Fibroblast of gingiva (primary cell): ENCODE data around the gene LDLR.
A peak's percentile ranks its signal among the peaks of the same experiment; 100 is the strongest.

Experiments used
- DNase-seq: peaks from one replicate; pipeline ENCODE4 v3.0.0-alpha.2; 2011; ENCODE audit warnings: low read depth

LDLR gene

GRCh38 chr19:11089254-11090013, at the start of gene LDLR:
LDLR (plus strand) TSS chr19:11089463; CDS start chr19:11089549, 86 bp downstream.
- peak; percentile 97 for DNase-seq

- DNase-seq, result no peak
These were observed 48.1 kb upstream of the LDLR start for GRCh38 chr19:11041194-11041593.

DNA sequence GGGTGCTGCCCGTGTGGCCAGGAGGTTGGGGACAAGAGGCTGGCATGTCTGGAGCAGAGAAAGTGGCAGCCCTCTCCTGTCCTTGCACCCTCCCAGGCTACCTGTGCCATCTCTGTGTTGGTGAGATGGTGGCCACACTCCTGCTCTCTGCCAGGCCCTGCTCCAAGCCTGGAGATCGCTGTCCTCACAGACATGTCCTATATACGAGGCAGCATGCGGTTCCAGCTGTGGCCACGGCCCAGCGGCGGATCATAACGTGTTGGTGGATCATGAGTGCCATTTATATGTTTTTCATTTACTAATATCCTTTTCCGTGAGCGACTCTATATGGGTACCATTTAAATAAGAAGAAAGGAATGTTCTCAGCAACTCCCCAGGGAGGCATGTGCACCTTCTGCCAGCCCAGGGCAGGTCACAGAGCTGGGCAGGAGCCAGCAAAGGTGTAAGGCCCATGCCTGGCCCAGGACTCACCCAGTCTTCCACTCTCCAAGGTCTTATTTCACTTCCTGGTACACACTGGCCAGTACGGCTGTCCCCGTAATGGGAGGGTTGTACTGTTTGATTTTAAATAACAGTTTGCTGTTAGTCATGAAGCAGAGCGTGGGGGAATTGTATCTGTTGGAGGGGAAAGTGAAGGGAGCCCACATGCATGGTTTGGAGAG, 47.2 kb upstream of the LDLR start:
- DNase-seq, result no peak

- peak; percentile 74 for DNase-seq
These were observed 44.8 kb upstream of the LDLR start for GRCh38 chr19:11044431-11044830.

GRCh38 chr19:11045536-11045935, 43.7 kb upstream of the LDLR start:
- DNase-seq, result no peak

DNA sequence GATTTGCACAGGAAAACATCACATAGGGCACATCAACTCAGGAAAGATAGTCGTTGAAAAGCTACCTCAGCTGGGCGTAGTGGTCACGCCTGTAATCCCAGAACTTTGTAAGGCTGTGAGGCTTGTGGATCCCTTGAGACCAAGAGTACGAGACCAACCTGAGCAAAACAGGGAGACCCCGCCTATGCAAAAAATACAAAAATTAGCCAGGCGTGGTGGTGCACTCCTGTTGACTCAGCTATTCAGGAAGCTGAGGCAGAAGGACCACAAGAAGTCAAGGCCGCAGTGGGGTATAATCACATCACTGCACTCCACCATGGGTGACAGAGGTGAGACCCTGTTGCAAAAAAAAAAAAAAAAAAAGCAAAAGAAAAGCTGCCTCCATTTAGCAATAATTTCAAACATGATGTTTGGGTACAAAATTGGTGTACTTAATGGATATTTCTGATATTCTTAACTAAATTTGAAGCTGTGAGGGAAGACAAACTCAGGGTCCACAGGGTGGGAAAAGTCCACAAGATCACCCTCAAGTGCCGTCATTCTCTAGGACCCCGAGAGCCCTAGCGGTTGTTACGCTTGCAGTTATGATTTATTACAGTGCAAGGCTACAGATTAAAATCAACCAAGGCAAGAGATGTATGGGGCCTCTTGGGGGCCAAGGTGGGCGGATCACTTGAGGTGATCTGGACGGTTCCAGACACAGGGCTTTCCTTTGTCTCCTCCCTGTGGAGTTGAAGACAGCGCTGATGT, 42.5 kb upstream of the LDLR start:
- DNase-seq, result no peak

- no peak for DNase-seq
These were observed 41.4 kb upstream of the LDLR start for GRCh38 chr19:11047866-11048265.

DNA sequence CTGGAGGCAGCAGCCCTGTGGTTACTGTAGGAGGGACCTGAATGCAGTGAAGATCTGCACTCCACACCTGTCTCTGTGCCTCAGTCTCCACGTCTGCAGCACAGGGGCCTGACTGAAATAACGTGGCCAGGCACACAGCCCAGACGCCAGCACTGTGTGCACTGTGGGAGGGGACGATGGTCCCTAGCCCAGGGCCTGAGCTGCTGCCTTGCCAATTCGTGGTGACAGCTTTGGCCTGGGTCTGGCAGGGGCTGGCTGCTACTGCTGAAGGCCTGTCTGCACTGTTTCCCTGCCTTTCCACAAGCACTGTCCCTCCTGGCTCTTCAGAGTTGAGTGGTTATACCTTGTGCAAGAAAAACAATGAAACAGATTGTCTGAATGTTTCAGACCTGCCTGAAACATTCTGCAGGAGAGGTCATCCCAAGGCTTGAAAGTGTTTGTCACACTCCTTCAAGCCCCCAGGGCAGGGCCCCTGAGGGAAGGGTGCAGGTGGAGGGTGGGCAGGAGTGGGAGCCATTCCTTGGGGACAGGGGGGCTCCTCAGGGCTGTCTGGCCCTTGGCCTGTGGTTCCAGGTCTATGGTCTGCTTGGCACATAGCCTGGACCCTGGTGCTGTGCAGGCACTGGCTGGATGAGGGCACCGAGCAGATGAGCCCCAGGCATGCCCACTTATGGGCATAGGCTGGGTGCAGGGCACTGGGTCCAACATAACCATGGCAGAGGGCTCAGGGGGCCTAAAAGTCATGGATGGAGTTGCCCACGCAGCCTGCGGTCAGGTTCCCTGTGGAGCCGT, 38.7 kb upstream of the LDLR start:
- DNase-seq, result no peak

- no peak for DNase-seq
These were observed 35.5 kb upstream of the LDLR start for GRCh38 chr19:11053817-11054195.

DNA sequence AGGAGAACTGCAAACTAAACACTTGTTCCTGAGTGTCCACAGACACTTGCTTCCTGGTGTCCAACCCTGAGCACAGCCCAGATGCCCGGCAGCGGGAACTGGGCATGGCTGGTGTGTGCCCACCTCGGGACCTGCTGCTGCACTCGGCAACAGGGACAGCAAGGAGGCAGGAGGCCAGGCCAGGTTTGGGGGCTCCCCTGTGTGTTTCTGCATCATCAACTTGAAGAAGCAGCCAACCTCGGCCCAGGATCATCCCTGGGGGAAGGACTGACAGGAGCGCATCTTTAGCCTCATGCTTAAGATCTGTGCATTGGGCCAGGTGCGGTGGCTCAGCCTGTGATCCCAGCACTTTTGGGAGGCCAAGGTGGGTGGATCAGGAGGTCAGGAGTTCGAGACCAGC, 35.1 kb upstream of the LDLR start:
- DNase-seq, result no peak

DNA sequence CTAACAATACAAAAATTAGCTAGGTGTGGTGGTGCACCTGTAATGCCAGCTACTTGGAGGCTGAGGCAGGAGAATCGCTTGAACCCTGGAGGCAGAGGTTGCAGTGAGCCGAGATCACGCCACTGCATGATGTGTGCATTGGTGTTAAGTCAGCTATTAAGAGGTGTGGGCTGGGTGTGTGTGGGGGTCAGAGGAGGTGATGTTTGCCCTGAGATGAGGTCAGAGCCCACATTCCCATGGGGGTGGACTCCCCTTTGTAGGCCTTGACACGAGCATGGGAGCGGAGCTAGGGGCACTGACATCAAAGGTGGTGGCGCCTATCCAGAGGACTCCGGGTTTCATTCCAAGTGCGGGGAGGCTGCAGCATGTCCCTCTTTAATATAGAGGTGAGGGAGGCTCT, 34.6 kb upstream of the LDLR start:
- no peak for DNase-seq

- DNase-seq, result no peak
These were observed 30.8 kb upstream of the LDLR start for GRCh38 chr19:11058246-11059030.

GRCh38 chr19:11059511-11060358, 29.5 kb upstream of the LDLR start:
- DNase-seq, result no peak

DNA sequence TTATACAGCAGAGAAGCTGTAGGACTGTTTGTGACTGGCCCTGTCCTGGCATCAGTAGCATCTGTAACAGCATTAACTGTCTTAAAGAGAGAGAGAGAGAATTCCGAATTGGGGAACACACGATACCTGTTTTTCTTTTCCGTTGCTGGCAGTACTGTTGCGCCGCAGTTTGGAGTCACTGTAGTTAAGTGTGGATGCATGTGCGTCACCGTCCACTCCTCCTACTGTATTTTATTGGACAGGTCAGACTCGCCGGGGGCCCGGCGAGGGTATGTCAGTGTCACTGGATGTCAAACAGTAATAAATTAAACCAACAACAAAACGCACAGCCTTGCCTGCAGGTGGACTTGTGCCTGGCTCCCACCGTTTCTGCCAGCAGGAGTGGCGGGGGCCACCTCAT, 27.3 kb upstream of the LDLR start:
- DNase-seq, result no peak

DNA sequence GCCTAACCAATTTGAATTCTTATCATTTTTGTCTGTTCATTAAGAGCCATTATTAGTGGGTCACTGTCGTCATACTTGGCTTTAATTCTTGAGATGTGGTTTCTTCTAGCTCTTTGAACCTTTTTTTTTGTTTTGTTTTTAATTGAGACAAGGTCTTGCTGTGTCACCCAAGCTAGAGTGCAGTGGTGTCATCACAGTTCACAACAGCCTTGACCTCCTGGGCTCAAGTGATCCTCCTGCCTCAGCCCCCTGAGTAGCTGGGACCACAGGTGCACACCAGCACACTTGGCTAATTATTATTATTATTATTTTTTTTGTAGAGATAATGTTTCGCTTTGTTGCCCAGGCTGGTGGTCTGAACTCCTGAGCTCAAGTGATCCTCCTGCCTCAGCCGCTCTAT, 25.8 kb upstream of the LDLR start:
- no peak for DNase-seq

GRCh38 chr19:11064831-11065303, 24.4 kb upstream of the LDLR start:
- DNase-seq, result peak; percentile 25

DNA sequence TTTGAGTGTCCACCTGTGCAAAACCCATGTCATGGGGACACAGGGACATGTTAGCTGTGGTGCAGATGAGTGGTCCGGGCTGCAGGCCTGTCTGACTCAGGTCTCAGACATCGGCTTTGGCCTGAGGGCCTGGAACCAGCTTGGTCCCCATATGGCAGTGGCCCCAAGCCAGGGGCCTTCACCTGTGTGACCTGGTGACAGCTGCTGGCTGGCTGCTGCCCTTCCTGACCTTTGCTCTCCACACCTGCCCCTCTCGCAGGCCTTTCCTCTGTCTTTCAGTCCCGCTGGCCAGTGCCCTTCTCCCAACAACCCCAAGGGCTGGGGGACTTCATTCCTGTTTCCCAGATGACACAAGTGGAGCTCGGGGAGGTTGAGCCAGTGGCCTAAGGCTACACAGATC, 22.9 kb upstream of the LDLR start:
- no peak for DNase-seq

DNA sequence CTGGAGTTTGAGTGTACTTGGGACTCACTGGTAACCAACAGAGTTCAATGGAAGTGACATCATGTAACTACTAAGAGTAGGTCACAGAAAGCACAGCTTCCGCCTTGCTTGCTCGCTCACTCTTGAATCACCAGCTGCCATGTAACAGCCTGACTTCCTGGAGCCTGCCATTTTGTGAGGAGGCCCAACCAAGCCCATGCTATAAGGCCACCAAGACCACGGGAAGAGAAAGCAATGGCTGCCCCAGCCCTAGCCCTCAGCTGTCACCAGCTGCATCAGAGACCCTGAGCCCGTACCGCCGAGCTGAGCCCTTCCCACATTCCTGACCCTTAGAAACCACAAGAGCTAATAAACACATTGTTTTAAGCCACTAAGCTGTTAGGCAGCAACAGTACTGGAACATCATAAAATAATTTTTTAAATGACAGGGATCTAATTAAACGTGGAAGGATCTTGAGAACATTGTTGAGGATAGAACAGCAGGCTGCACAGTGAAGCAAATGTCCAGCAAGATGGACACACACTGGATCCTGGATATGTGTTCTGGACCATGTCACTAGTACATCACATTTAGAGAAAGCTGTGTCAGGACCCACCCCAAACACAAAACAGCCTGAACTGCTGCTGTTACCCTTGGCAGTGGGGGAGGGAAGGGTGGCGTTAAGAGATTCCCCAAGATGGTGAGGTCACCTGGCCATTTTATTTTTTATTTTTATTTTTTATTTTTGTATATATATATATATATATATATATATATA, 21.7 kb upstream of the LDLR start:
- no peak for DNase-seq

GRCh38 chr19:11069561-11069960, 19.7 kb upstream of the LDLR start:
- DNase-seq, result no peak

DNA sequence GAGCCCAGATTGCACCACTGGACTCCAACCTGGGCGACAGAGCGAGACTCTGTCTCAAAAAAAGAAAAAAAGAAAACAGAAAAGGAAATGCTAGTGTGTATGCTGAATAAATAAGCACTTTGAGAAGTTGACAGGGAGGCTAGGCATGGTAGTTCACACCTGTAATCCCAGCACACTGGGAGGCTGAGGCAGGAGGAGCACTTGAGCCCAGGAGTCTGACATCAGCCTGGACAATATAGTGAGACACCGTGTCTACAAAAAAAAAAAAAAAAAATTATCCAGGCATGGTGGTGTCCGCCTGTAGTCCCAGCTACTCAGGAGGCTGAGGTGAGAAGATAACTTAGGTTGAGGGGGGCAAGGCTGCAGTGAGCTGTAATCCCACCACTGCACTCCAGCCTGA, 19.1 kb upstream of the LDLR start:
- DNase-seq, result no peak
